Liver (tissue), 3 donors: ENCODE results near the gene TUBB2A.

Experiments
- CTCF ChIP-seq: fragments of 150-350 bp; IDR thresholded peaks from 2 replicates; pipeline ENCODE4 v1.5.1; 2017; ENCODE audit warnings: improper control_type of control experiment, low read depth, low read length; ENCODE audit not compliant: missing input control
- EGR1 ChIP-seq, 2 donors: IDR thresholded peaks; 2 replicates each; pipeline ENCODE4 v1.6.1; 2016 to 2018; ENCODE audit warnings: antibody characterized with exemption in 2 of 2, low read depth in 2 of 2
- FOXA1 ChIP-seq: IDR thresholded peaks from 2 replicates; pipeline ENCODE4 v1.6.1; 2016; ENCODE audit warnings: antibody characterized with exemption
- HNF4A ChIP-seq, 2 donors: conservative IDR thresholded peaks; 2 replicates each; pipeline ENCODE4 v1.6.1; 2016; ENCODE audit warnings: antibody characterized with exemption in 2 of 2, mild to moderate bottlenecking in 2 of 2
- JUND ChIP-seq, 2 donors: IDR thresholded peaks; 2 replicates each; pipeline ENCODE4 v1.6.1; 2016; ENCODE audit warnings: antibody characterized with exemption in 2 of 2
- REST ChIP-seq: IDR thresholded peaks from 2 replicates; pipeline ENCODE4 v1.6.1; 2016; ENCODE audit warnings: antibody characterized with exemption, mild to moderate bottlenecking
- TF ChIP-seq, protein P1 (sequence below): IDR thresholded peaks from 2 replicates; pipeline ENCODE4 v1.6.1; 2016; ENCODE audit warnings: antibody characterized with exemption
- donor health status: healthy.
- donor health status: healthy.

- TF ChIP-seq CTCF: no peak
- TF ChIP-seq JUND (IDR thresholded peaks at IDR 0.05): no peak
- TF ChIP-seq, protein P1, sequence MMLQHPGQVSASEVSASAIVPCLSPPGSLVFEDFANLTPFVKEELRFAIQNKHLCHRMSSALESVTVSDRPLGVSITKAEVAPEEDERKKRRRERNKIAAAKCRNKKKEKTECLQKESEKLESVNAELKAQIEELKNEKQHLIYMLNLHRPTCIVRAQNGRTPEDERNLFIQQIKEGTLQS: no peak
- no peak for TF ChIP-seq REST
- TF ChIP-seq HNF4A (conservative IDR thresholded peaks at IDR 0.05): no peak
- TF ChIP-seq EGR1 (IDR thresholded peaks at IDR 0.05; ENCODE audit: low read depth in 2 of 2): no peak
- no peak for TF ChIP-seq FOXA1
Measured at GRCh38 chr6:3108746-3109414, 48.5 kb downstream of the TUBB2A start.
